ENCODE data around the gene VANGL2.

Gene VANGL2

GRCh38 chr1:160400646-160401486 is 502 bp downstream of the VANGL2 start:
- peak; percentile 66 for ATAC-seq
- no peak for TF ChIP-seq TSHZ2 (CRISPR knock-in tag; IDR thresholded peaks at IDR 0.05)
- TF ChIP-seq PATZ1 (CRISPR knock-in tag; IDR thresholded peaks at IDR 0.05; ENCODE audit: borderline replicate concordance), result peak; percentile 42; the same call in 1 of the 2 replicates

GRCh38 chr1:160401487-160401805 is 1.1 kb downstream of the VANGL2 start:
- TF ChIP-seq ZNF565 (CRISPR knock-in tag; conservative IDR thresholded peaks at IDR 0.05; ENCODE audit: low read depth) (no peak), ISL1 (CRISPR knock-in tag; IDR thresholded peaks at IDR 0.05) (no peak), TCF4 (CRISPR knock-in tag; IDR thresholded peaks at IDR 0.05; ENCODE audit: borderline replicate concordance) (no peak), POU6F1 (CRISPR knock-in tag; IDR thresholded peaks at IDR 0.05; ENCODE audit: borderline replicate concordance, low read depth) (no peak), TOX (CRISPR knock-in tag; IDR thresholded peaks at IDR 0.05; ENCODE audit: borderline replicate concordance) (no peak), PATZ1 (CRISPR knock-in tag; IDR thresholded peaks at IDR 0.05; ENCODE audit: borderline replicate concordance) (no peak), SNAI2 (CRISPR knock-in tag; IDR thresholded peaks at IDR 0.05) (no peak), ZFP30 (CRISPR knock-in tag; IDR thresholded peaks at IDR 0.05) (no peak), ZFP3 (CRISPR knock-in tag; IDR thresholded peaks at IDR 0.05) (no peak), RARB (CRISPR knock-in tag; IDR thresholded peaks at IDR 0.05) (no peak), OSR1 (CRISPR knock-in tag; IDR thresholded peaks at IDR 0.05) (no peak), CSDC2 (CRISPR knock-in tag; IDR thresholded peaks at IDR 0.05) (no peak), GLIS3 (CRISPR knock-in tag; IDR thresholded peaks at IDR 0.05) (no peak), ZNF70 (CRISPR knock-in tag; IDR thresholded peaks at IDR 0.05) (no peak), ZC3H10 (CRISPR knock-in tag; IDR thresholded peaks at IDR 0.05) (no peak), ZNF8 (CRISPR knock-in tag; IDR thresholded peaks at IDR 0.05) (no peak), TSHZ2 (CRISPR knock-in tag; IDR thresholded peaks at IDR 0.05) (no peak), BACH2 (CRISPR knock-in tag; IDR thresholded peaks at IDR 0.05; ENCODE audit: borderline replicate concordance) (no peak), ARNTL (CRISPR knock-in tag; IDR thresholded peaks at IDR 0.05; ENCODE audit: borderline replicate concordance, low read depth) (no peak)
- ATAC-seq, result peak; percentile 9

Measured in SK-N-SH treated with all-trans-retinoic acid at 6 μM for 48 hours (cell line).